HTR-8/SVneo (cell line): ENCODE results near the gene DNAJC6.
A peak's percentile ranks its signal among the peaks of the same experiment; 100 is the strongest.

Experiments
- DNase-seq: peaks from one replicate; pipeline ENCODE4 v3.0.0; 2011; ENCODE audit warnings: low spot score, mixed read lengths; ENCODE audit not compliant: insufficient read length
- FAIRE-seq: peaks from 2 replicates; lab custom pipeline; 2011; peaks lifted over from hg19 to GRCh38; lab: Jason Lieb, UNC

Gene DNAJC6

DNA sequence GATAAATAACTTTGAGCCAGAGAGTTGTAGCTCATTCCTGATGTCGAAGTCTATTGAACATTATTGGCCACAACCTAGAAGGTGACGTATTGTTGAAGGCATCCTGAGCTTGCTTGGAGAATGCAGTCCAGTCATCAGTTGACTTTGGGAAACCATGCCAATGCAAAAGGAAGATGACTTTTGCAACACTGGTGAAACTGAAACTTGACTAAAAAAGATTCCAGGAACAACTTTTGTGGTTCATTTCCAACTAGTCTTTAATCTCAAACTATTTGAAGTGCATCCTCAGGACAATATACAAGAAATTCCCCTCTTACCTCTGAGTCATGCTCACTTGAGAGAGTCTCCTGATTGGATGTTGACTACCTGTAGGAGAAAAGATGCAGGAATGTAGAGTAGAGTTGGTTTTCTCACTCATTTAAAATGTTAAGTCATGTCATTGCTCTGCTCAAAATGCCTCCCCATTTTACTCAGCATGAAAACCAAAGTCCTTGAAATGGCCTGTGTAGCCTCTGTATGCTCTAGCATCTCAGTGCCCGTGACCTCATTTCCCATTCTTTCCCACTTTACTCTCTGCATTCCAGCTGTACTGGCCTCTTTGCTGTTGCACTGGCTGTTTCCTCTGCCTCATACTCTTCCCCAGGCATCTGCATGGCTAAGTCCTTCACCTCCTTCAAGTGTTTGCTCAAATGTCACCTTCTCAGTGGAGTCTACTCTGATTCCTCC, 86.7 kb downstream of the DNAJC6 start:
- FAIRE-seq: peak; percentile 84

GRCh38 chr1:65398083-65398482, 88.7 kb downstream of the DNAJC6 start:
- peak; percentile 40 for FAIRE-seq
- no peak for DNase-seq

More for the DNA sequence above, 86.7 kb downstream of the DNAJC6 start:
- no peak for DNase-seq

- FAIRE-seq (no peak), DNase-seq (no peak)
These were observed 89.7 kb downstream of the DNAJC6 start for GRCh38 chr1:65399003-65399402.

DNA sequence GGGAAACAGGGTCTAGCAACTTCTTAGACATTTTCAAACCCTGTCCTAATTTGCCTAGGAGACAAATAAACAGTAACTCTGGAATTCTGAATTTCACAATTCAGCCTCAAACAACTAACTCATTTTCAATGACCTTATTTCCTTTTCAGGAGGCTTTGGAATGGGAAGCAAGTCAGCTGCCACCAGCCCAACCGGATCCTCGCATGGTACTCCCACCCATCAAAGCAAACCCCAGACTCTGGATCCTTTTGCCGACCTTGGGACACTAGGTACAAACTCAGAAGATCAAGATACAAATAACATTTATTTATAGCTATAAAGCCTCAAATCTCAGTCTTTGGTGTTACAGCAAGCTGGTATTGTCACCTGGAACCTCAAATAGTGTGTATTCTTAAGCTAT, 92.3 kb downstream of the DNAJC6 start:
- DNase-seq: no peak
- FAIRE-seq: no peak

DNA sequence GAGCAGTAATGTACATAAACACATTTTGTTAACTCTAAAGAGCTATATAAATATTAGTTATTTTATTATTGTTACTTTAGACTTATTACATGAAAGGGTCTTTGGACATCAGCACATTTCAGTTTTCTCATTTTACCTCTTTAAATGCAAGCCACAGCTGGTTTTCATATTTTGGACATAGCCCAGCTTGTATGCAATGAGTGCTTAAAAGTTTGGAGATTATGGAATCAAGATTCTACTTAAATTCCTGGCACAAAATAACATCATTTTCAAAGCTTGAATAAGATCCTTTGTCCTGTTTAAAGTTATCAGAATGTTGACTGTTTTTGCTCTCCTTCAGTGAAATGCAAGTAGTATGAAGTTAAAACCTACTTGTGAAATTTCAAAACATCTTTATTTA, 95.6 kb downstream of the DNAJC6 start:
- FAIRE-seq (no peak), DNase-seq (no peak)

DNA sequence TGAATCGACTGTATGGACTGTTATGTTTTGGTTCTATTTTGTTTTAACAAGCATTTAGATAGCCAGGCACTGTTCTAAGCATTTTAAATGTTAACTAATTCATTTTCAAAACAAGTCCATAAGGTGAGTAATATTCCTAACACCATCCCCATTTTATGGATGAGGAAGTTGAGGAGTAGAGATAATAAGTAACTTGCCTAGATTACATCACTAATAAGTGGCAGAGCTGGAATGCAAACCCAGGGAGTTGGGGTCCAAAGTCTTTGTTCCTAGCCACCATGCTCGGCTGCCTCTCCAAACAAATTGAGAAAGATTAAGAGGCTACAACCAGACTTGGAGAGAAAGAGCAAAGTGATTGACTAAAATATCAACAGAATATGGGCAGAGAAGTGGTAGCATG, 98.5 kb downstream of the DNAJC6 start:
- DNase-seq (no peak), FAIRE-seq (no peak)

DNA sequence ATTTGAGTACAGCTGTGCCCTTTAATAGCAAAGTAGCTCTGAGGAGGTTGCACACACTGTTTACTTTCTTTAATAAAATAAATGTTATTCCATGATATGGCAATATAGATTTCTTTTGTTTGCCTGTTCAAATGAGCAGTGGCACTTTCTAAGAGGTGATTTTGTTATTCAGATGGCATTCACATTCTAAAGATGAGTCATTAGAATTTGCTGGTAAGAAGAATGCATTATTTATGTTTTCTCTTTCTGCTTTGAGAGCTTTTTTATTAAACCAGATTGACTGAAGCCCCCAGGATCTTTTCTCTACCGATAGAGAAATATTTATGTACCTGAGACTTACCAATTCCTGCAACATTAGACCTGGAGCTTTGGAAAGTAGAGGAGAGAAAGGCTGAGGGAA, 100.0 kb downstream of the DNAJC6 start:
- DNase-seq (no peak), FAIRE-seq (no peak)

DNA sequence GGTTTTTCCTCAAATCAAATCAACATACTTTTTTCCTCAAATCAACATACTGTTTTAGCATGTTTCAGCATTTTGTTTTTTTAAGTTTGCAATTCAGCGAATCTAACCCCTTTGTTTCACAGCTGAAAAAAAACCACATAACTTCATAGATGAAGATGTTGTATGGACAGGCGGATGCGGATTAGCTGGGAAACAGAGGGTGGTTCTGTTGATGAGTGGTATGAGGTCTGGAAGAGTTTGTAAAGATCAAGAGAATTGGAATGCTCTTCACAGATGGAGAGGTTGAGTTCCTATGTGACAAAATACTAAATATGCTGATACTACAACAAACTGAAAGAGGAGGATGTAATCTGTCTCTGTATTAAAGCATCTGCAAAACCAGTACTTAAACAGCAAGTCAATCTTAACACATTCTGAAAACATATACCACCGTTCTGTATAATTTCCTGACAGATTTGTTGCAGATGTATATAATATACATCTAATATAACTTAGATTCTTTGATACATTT, 100.5 kb downstream of the DNAJC6 start:
- FAIRE-seq: no peak
- DNase-seq: no peak

GRCh38 chr1:65412256-65412983, 103.1 kb downstream of the DNAJC6 start:
- FAIRE-seq: no peak
- DNase-seq: no peak

DNA sequence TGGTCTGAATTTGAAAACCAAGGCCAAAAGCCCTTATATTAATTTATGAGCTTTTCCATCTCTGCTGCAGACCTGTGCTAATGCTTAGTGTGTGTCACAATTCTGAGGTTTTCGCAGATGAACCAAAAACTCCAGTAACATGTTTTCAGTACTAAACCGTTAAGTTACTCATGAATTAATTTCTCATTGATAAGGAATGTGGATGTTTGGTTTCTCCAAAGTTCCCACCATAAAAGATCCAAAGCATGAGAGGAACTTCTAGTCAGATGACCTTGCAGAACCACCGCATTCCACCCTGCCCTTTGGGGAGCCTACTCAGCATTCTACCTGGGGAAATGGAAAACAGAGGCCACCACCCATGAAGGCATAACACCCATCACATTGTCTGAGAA, 103.6 kb downstream of the DNAJC6 start:
- FAIRE-seq (no peak), DNase-seq (no peak)

DNA sequence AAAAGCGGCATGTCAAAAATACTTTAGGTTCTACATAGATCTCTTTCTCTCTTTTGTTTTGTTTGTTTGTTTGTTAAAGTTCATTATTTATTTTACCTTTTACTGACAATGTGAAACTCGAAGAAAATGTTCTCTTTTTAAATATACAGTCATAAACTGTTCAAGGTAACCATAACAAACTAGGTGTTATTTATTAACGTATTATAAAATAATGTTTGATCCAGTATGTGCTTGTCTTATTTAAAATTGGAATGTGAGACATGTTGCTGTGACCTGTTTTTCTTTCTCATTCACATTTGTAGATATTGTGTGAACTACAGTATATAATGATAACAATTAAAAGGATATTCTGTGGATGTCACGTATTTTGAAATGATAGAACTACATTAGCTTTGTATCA, 105.2 kb downstream of the DNAJC6 start:
- no peak for DNase-seq
- FAIRE-seq: no peak

GRCh38 chr1:65416767-65417166, 107.4 kb downstream of the DNAJC6 start:
- DNase-seq: no peak
- no peak for FAIRE-seq

DNA sequence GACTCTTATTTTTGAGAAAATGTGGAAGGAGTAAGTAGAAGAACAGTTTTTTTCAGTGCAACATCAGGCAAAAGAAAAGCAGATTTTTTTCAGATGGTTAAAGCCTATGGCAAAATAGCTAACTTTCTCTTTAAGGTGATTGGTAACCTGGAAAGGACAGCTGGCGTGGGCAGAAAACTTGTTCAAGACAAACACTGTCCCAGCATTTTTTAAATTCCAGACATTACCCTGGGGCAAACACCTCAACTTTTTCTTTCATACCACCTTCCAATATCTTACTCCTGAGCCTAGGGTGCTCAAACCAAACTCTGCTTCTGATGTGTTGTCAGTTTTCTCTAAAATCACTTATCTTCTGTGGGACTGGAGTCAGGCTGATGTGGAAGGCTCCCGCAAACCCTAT, 108.4 kb downstream of the DNAJC6 start:
- DNase-seq (no peak), FAIRE-seq (no peak)

- FAIRE-seq: no peak
These were observed 109.3 kb downstream of the DNAJC6 start for GRCh38 chr1:65418522-65419185.

GRCh38 chr1:65419681-65420589, 110.6 kb downstream of the DNAJC6 start:
- peak; percentile 85 for FAIRE-seq

More at GRCh38 chr1:65418522-65419185, 109.3 kb downstream of the DNAJC6 start:
- DNase-seq: no peak

DNA sequence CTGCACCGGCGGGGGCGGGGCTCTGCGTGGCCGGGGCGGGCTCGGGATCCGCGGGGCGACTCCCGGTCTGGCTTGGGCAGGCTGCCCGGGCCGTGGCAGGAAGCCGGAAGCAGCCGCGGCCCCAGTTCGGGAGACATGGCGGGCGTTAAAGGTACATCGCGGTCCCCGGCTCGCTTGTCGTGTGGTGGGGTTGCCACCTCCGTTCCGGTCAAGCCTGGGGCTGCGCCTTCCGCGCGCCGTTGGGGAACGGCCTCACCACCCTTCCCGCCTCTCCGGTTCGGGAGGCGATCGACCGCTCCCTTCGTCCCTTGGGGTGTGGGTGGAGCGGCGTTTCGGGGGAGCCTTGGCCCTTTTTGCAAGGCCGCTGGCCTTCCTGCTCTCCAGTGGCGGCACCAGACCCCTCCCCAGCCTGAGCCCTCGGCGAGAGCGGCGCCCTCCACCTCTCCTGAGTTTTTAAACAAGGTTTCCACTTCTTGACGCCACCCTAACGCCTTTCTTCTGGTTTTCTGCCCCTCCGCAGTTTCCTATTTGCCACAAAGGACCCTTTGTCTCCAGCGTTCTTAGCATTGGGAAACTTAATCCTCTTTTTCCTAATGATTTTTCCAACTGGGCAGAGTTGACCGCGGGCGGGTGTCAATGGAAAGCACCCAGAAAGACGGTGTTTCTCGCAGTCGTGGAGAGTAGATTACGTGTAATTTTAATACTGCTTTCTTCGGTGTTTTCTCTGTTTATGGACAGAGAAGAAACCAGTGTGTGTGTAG, 111.4 kb downstream of the DNAJC6 start, which contains the start of the genes LEPR and LEPROT:
Gene LEPR (plus strand): TSS at position 79 of the 761 bp plus-strand sequence. CDS start 144,898 bp downstream, outside the sequence.
Gene LEPROT (plus strand): TSS at position 79 of the 761 bp plus-strand sequence. CDS start 57 bp downstream, at position 136.
- DNase-seq (peak; percentile 67), FAIRE-seq (no peak)

More at GRCh38 chr1:65419681-65420589, 110.6 kb downstream of the DNAJC6 start:
- peak; percentile 83 for DNase-seq

DNA sequence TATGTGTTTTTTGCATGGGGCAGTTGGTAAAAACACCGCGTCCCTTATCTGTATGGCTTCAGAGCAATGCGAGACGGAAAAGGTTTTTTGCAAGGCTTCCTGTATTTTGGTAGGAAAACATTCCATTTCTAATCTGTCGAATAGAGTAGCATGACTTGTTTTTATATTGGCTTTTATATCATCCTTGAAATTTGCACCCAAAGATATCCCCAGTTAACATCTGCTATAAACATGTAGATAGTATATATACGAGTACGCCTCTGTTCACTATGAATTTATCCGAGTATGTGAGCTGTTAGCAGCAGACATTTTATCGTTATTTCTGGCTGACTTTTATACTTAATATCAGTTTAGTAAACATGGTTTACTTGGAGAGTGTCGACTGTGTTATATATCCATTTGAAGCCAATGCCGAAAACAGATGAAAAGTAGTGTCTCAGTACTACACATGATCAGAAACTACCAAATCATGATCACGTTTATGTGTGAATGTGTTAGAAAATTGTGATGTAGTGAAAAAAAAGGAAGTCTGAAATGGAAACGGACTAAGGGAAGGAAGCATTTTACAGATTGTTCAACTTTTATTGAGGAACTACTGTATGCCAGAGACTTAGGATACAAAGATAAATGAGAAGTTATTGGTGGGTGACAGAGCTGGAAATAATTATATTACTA, 112.1 kb downstream of the DNAJC6 start:
- FAIRE-seq: no peak

More for the DNA sequence above, 112.1 kb downstream of the DNAJC6 start:
- DNase-seq: no peak
